Transverse colon (tissue), 4 donors: Measurements from ENCODE around the gene NCOA3. TPM values are rescaled to one million over a fixed set of nuclear protein-coding genes. Genes with fewer than 3 reads are reported as not detected.

Experiments
- DNase-seq: peaks from one replicate; pipeline ENCODE4 v3.0.0-alpha.2; 2019
- H3K27ac ChIP-seq, 4 donors: fragments of 200-600 bp; sonication (generic); 2 replicates each; pipeline ENCODE4 v1.5.1; 2016 to 2018; ENCODE audit warnings: inconsistent platforms in 4 of 4
- H3K27me3 ChIP-seq: fragments of 200-600 bp; sonication (generic); 2 replicates; pipeline ENCODE4 v1.5.1; 2017; ENCODE audit warnings: inconsistent platforms
- H3K36me3 ChIP-seq, 4 donors: fragments of 200-600 bp; sonication (generic); 2 replicates each; pipeline ENCODE4 v1.5.1; 2017 to 2019; ENCODE audit warnings: inconsistent platforms in 4 of 4
- H3K4me1 ChIP-seq, 4 donors: fragments of 200-600 bp; sonication (generic); 2 replicates each; pipeline ENCODE4 v1.5.1; 2017 to 2020; ENCODE audit warnings: inconsistent platforms in 4 of 4
- H3K4me3 ChIP-seq, 4 donors: fragments of 200-600 bp; sonication (generic); 1 replicate in 1 of 4; 2 replicates in 3 of 4; pipeline versions ENCODE4 v1.5.1 to v1.6.1; 2017 to 2019; ENCODE audit warnings: inconsistent platforms in 4 of 4
- H3K9me3 ChIP-seq, 2 donors: fragments of 200-600 bp; sonication (generic); 2 replicates each; pipeline ENCODE4 v1.5.1; 2017 to 2019; ENCODE audit warnings: inconsistent platforms in 2 of 2
- CTCF ChIP-seq, 5 experiments: fragments of 200-600 bp in 3 of 5; fragments of 450-650 bp in 2 of 5; sonication (generic) in 3 of 5; IDR thresholded peaks; 1 replicate in 2 of 5; 2 replicates in 3 of 5; pipeline ENCODE4 v1.5.1; 2016 to 2017; ENCODE audit warnings: antibody characterized with exemption in 5 of 5, inconsistent platforms in 3 of 5, mild to moderate bottlenecking in 2 of 5, moderate library complexity in 1 of 5
- EP300 ChIP-seq: sonication (generic); formaldehyde crosslinking; IDR thresholded peaks from one replicate; pipeline ENCODE4 v1.6.1; 2017; ENCODE audit warnings: antibody characterized with exemption, low read depth
- POLR2A ChIP-seq: fragments of 450-650 bp; IDR thresholded peaks from one replicate; pipeline ENCODE4 v1.6.1; 2016; ENCODE audit warnings: antibody characterized with exemption, mild to moderate bottlenecking, moderate library complexity
- POLR2AphosphoS5 ChIP-seq, 3 donors: sonication (generic); formaldehyde crosslinking; IDR thresholded peaks; one replicate each; pipeline ENCODE4 v1.6.1; 2016; ENCODE audit warnings: antibody characterized with exemption in 3 of 3
- WGBS, 2 donors: methylation state at CpG; one replicate each; pipeline ENCODE4 v1.1.5; 2018; ENCODE audit warnings: low coverage in 1 of 2; 5-methylcytosine and 5-hydroxymethylcytosine counted together
- in situ Hi-C, 4 donors: fragments of 200-750 bp; cut with MboI; loops; one replicate each; pipeline versions ENCODE4 v1.15.0 to v1.15.1; 2017; ENCODE audit warnings: low sequenced_read_pairs in 3 of 4, low pct_ligation_motif_present in 1 of 4, low pct_unique_long_range_greater_than_20kb in 1 of 4
- intact Hi-C: fragments of 100-400 bp; cut with DNase I; formaldehyde crosslinking; loops from one replicate; pipeline ENCODE4 v1.15.1; 2023; ENCODE audit warnings: low total_unique reads
- total RNA-seq, 4 donors: library from RNA; depleted of rRNA; stranded (reverse); fragments of >200 nt; gene quantifications; one replicate each; pipeline ENCODE4 v1.1.0, GENCODE V29; 2016

NCOA3 gene
- total RNA-seq, 4 donors from 2014 or later, result 9.2 to 39.1 (median 22.3) TPM

- intact Hi-C loops, result no loop called here
- Histone ChIP-seq H3K27ac (no peak overlapping the region), H3K36me3 (no peaks in the 10 kb centered on the region), H3K4me1 (peaks cover 0 to 7% (median 5%) of the 10 kb centered on the region in 4 donors), H3K27me3 (no peaks in the 10 kb centered on the region), H3K4me3 (no peak overlapping the region), H3K9me3 (no peaks in the 10 kb centered on the region)
- WGBS, 2 donors, result 90 to 95% methylated on average over 8 to 16 of the region's 16 CpGs
- in situ Hi-C loops, result no loop called here
- TF ChIP-seq POLR2A (no peak), POLR2AphosphoS5 (IDR thresholded peaks at IDR 0.05) (no peak), EP300 (no peak), CTCF (IDR thresholded peaks at IDR 0.05) (no peak)
- DNase-seq, result no peak
These were observed 36.2 kb upstream of the NCOA3 start for GRCh38 chr20:47465335-47466090.

- no peaks in the 10 kb centered on the region for H3K27me3 ChIP-seq
- H3K9me3 ChIP-seq, result no peaks in the 10 kb centered on the region
- no peak overlapping the region for H3K27ac ChIP-seq
- H3K4me1 ChIP-seq, result peaks cover 0 to 7% (median 5%) of the 10 kb centered on the region in 4 donors
- TF ChIP-seq POLR2A (no peak), POLR2AphosphoS5 (IDR thresholded peaks at IDR 0.05) (no peak), EP300 (no peak), CTCF (IDR thresholded peaks at IDR 0.05) (no peak)
- no peaks in the 10 kb centered on the region for H3K36me3 ChIP-seq
- 92 to 93% methylated on average over 2 of the region's 2 CpGs for WGBS, 2 donors
- in situ Hi-C loops (no loop called here), intact Hi-C loops (no loop called here)
- DNase-seq, result no peak
- no peak overlapping the region for H3K4me3 ChIP-seq
These were observed 35.5 kb upstream of the NCOA3 start for GRCh38 chr20:47466213-47466612.

GRCh38 chr20:47466704-47467459, 34.8 kb upstream of the NCOA3 start:
- TF ChIP-seq CTCF (IDR thresholded peaks at IDR 0.05), result no peak
- no peak for TF ChIP-seq EP300
- no peak for TF ChIP-seq POLR2A
- no peak for TF ChIP-seq POLR2AphosphoS5 (IDR thresholded peaks at IDR 0.05)
- Histone ChIP-seq H3K4me3 (no peak overlapping the region), H3K36me3 (no peaks in the 10 kb centered on the region), H3K27ac (no peak overlapping the region), H3K27me3 (no peaks in the 10 kb centered on the region), H3K4me1 (peaks cover 0 to 7% (median 5%) of the 10 kb centered on the region in 4 donors), H3K9me3 (no peaks in the 10 kb centered on the region)
- intact Hi-C loops, result no loop called here
- WGBS, 2 donors, result 90 to 97% methylated on average over 7 to 15 of the region's 15 CpGs
- in situ Hi-C loops, result no loop called here
- DNase-seq, result no peak

- H3K27ac ChIP-seq, result peak overlapping the region in 3 of 4 donors; percentile 7 to 35 (median 30)
- in situ Hi-C loops, result no loop called here
- H3K36me3 ChIP-seq, result no peaks in the 10 kb centered on the region
- H3K4me3 ChIP-seq, result no peak overlapping the region
- 43 to 44% methylated on average over 9 to 14 of the region's 14 CpGs for whole genome bisulfite sequencing, 2 donors
- peak; percentile 59 for DNase-seq
- no peaks in the 10 kb centered on the region for H3K9me3 ChIP-seq
- intact Hi-C loops, result no loop called here
- H3K27me3 ChIP-seq, result no peaks in the 10 kb centered on the region
- H3K4me1 ChIP-seq, result peaks cover 0 to 7% (median 5%) of the 10 kb centered on the region in 4 donors
- TF ChIP-seq POLR2A (no peak), POLR2AphosphoS5 (IDR thresholded peaks at IDR 0.05) (no peak), CTCF (IDR thresholded peaks at IDR 0.05) (no peak), EP300 (no peak)
These were observed 33.2 kb upstream of the NCOA3 start for GRCh38 chr20:47468290-47469050.
